ENCODE measurements around the gene MT4.

Gene MT4

GRCh38 chr16:56542039-56542438, 22.8 kb upstream of the MT4 start:
- no peak overlapping the region for H2AFZ ChIP-seq (ENCODE audit: low read depth, low read length, severe bottlenecking)
- H3K9ac ChIP-seq (ENCODE audit: low read length), result no peak overlapping the region
- no peaks in the 10 kb centered on the region for H3K27me3 ChIP-seq (ENCODE audit: low read length)
- H3F3A ChIP-seq (ENCODE audit: insufficient read depth), result no peaks in the 10 kb centered on the region
- H3K27ac ChIP-seq (ENCODE audit: low read depth, low read length), result no peak overlapping the region
- H3K36me3 ChIP-seq (ENCODE audit: low read length), result no peaks in the 10 kb centered on the region
- TF ChIP-seq EZH2phosphoT487 (conservative IDR thresholded peaks at IDR 0.05; ENCODE audit: low read length), result no peak
- TF ChIP-seq, protein P1, sequence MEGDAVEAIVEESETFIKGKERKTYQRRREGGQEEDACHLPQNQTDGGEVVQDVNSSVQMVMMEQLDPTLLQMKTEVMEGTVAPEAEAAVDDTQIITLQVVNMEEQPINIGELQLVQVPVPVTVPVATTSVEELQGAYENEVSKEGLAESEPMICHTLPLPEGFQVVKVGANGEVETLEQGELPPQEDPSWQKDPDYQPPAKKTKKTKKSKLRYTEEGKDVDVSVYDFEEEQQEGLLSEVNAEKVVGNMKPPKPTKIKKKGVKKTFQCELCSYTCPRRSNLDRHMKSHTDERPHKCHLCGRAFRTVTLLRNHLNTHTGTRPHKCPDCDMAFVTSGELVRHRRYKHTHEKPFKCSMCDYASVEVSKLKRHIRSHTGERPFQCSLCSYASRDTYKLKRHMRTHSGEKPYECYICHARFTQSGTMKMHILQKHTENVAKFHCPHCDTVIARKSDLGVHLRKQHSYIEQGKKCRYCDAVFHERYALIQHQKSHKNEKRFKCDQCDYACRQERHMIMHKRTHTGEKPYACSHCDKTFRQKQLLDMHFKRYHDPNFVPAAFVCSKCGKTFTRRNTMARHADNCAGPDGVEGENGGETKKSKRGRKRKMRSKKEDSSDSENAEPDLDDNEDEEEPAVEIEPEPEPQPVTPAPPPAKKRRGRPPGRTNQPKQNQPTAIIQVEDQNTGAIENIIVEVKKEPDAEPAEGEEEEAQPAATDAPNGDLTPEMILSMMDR (IDR thresholded peaks at IDR 0.05; ENCODE audit: insufficient read depth, low read length, poor library complexity, severe bottlenecking), result no peak
- no peak overlapping the region for H3K4me2 ChIP-seq (ENCODE audit: low read depth, low read length, poor library complexity, severe bottlenecking)
- no peaks in the 10 kb centered on the region for H3K79me2 ChIP-seq (ENCODE audit: insufficient read depth, low read length)
- H3K9me3 ChIP-seq (ENCODE audit: insufficient read depth, low read length), result no peaks in the 10 kb centered on the region
- no peaks in the 10 kb centered on the region for H4K20me1 ChIP-seq (ENCODE audit: low read depth, low read length)
- H3K9me2 ChIP-seq (replicated peaks; ENCODE audit: insufficient read depth, low read length), result no peaks in the 10 kb centered on the region
- no peak overlapping the region for H3K4me3 ChIP-seq (ENCODE audit: insufficient read depth, low read length, poor library complexity, severe bottlenecking)

DNA sequence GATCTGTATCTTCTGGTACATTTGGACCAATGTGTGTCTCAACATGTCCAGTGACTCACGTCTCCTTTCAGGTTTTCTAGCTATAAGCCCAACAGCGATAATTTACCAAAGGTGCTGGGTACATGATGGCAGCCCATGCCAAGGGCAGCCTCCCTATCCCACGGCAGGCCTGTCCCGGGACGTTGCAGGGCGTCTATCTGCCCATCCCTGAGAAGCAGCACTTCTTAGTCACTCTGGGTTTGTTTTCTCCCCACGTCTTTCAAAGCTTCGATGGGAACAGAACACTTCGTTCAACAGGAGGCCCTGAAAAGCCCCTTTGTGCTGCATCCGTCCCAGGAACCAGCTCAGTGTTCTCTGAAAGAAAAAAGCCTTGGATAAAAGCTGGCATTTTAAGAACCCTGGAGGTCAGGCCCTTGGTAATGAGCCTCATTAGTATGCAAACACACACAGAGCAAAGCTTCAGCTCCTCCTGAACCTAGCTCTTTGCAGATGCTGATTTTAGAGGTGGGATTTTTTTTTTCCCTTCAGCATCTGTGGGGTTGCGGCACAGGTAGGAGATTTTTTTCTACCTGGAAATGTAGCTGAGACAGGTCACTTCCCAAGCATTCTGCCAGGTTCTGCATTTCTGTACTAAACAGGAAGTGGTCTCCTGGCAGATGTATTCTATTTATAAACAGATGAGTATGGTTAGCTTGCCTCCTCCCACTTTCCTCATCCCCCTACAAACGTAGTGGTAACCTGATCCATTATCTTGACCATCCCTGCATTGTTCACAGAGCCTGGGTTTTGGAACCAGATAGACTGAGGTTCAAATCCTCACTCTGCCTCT, 17.5 kb upstream of the MT4 start:
- no peak overlapping the region for H3K27ac ChIP-seq (ENCODE audit: low read depth, low read length)
- no peak overlapping the region for H3K4me2 ChIP-seq (ENCODE audit: low read depth, low read length, poor library complexity, severe bottlenecking)
- H3K9me2 ChIP-seq (replicated peaks; ENCODE audit: insufficient read depth, low read length), result no peaks in the 10 kb centered on the region
- H2AFZ ChIP-seq (ENCODE audit: low read depth, low read length, severe bottlenecking), result no peak overlapping the region
- no peaks in the 10 kb centered on the region for H4K20me1 ChIP-seq (ENCODE audit: low read depth, low read length)
- TF ChIP-seq, protein P1 (IDR thresholded peaks at IDR 0.05; ENCODE audit: insufficient read depth, low read length, poor library complexity, severe bottlenecking), result no peak
- TF ChIP-seq EZH2phosphoT487 (conservative IDR thresholded peaks at IDR 0.05; ENCODE audit: low read length), result no peak
- H3K9me3 ChIP-seq (ENCODE audit: insufficient read depth, low read length), result no peaks in the 10 kb centered on the region
- no peak overlapping the region for H3K9ac ChIP-seq (ENCODE audit: low read length)
- no peaks in the 10 kb centered on the region for H3K36me3 ChIP-seq (ENCODE audit: low read length)
- H3K27me3 ChIP-seq (ENCODE audit: low read length), result no peaks in the 10 kb centered on the region
- H3K79me2 ChIP-seq (ENCODE audit: insufficient read depth, low read length), result no peaks in the 10 kb centered on the region
- no peaks in the 10 kb centered on the region for H3F3A ChIP-seq (ENCODE audit: insufficient read depth)
- no peak overlapping the region for H3K4me3 ChIP-seq (ENCODE audit: insufficient read depth, low read length, poor library complexity, severe bottlenecking)

- TF ChIP-seq EZH2phosphoT487 (conservative IDR thresholded peaks at IDR 0.05; ENCODE audit: low read length), result no peak
- TF ChIP-seq, protein P1 (IDR thresholded peaks at IDR 0.05; ENCODE audit: insufficient read depth, low read length, poor library complexity, severe bottlenecking), result no peak
- Histone ChIP-seq H2AFZ (ENCODE audit: low read depth, low read length, severe bottlenecking) (no peak overlapping the region), H3K4me3 (ENCODE audit: insufficient read depth, low read length, poor library complexity, severe bottlenecking) (no peak overlapping the region), H3K9ac (ENCODE audit: low read length) (no peak overlapping the region), H3K9me2 (replicated peaks; ENCODE audit: insufficient read depth, low read length) (no peaks in the 10 kb centered on the region), H3F3A (ENCODE audit: insufficient read depth) (no peaks in the 10 kb centered on the region), H4K20me1 (ENCODE audit: low read depth, low read length) (no peaks in the 10 kb centered on the region), H3K36me3 (ENCODE audit: low read length) (no peaks in the 10 kb centered on the region), H3K79me2 (ENCODE audit: insufficient read depth, low read length) (no peaks in the 10 kb centered on the region), H3K27ac (ENCODE audit: low read depth, low read length) (no peak overlapping the region), H3K27me3 (ENCODE audit: low read length) (no peaks in the 10 kb centered on the region), H3K4me2 (ENCODE audit: low read depth, low read length, poor library complexity, severe bottlenecking) (no peak overlapping the region), H3K9me3 (ENCODE audit: insufficient read depth, low read length) (no peaks in the 10 kb centered on the region)
Measured at GRCh38 chr16:56547949-56548567, 16.8 kb upstream of the MT4 start.
